ENCODE measurements around the gene NKX2-1.

The NKX2-1 gene

GRCh38 chr14:36509069-36509917, 10.7 kb downstream of the NKX2-1 start:
- H3K4me3 ChIP-seq (replicated peaks in 1 of 2; ENCODE audit: low read depth in 2 of 2, low read length in 2 of 2), result no peak overlapping the region
- TF ChIP-seq, protein P1, sequence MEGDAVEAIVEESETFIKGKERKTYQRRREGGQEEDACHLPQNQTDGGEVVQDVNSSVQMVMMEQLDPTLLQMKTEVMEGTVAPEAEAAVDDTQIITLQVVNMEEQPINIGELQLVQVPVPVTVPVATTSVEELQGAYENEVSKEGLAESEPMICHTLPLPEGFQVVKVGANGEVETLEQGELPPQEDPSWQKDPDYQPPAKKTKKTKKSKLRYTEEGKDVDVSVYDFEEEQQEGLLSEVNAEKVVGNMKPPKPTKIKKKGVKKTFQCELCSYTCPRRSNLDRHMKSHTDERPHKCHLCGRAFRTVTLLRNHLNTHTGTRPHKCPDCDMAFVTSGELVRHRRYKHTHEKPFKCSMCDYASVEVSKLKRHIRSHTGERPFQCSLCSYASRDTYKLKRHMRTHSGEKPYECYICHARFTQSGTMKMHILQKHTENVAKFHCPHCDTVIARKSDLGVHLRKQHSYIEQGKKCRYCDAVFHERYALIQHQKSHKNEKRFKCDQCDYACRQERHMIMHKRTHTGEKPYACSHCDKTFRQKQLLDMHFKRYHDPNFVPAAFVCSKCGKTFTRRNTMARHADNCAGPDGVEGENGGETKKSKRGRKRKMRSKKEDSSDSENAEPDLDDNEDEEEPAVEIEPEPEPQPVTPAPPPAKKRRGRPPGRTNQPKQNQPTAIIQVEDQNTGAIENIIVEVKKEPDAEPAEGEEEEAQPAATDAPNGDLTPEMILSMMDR (IDR thresholded peaks at IDR 0.05; ENCODE audit: low read depth, low read length), result no peak
- no peak for DNase-seq (ENCODE audit: low read depth in 2 of 2)

GRCh38 chr14:36508418-36509068, 11.5 kb downstream of the NKX2-1 start:
- no peak overlapping the region for H3K4me3 ChIP-seq (replicated peaks in 1 of 2; ENCODE audit: low read depth in 2 of 2, low read length in 2 of 2)
- TF ChIP-seq, protein P1 (IDR thresholded peaks at IDR 0.05; ENCODE audit: low read depth, low read length), result no peak
- no peak for DNase-seq (ENCODE audit: low read depth in 2 of 2)

DNA sequence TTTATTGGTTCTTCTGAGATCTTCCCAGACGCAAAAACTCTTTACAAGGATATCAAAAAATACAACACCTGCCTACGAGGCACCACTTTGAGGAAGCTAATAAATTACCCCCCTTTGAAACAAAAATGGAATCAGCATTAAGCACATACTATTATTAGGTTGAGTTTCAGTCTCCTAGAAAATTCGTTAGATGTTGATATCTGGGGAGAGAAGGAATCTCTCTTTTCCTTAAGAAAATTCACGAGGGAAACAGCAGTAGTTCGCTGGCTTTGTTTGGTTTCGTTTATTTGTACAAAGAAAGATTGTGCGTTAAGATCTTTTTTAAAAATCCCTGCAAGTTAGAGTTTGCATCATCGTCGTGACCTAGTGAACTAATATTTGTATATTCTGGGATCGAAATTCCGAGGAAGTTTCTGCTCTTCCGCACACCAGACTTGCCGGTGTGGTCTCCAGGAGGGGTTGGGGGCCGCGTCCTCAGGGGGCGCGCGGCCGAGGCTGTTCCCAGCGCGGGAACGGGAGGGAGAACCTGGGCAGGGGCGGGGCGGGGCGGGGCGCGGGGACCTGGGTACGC, 12.1 kb downstream of the NKX2-1 start:
- H3K4me3 ChIP-seq (replicated peaks in 1 of 2; ENCODE audit: low read depth in 2 of 2, low read length in 2 of 2), result no peak overlapping the region

DNA sequence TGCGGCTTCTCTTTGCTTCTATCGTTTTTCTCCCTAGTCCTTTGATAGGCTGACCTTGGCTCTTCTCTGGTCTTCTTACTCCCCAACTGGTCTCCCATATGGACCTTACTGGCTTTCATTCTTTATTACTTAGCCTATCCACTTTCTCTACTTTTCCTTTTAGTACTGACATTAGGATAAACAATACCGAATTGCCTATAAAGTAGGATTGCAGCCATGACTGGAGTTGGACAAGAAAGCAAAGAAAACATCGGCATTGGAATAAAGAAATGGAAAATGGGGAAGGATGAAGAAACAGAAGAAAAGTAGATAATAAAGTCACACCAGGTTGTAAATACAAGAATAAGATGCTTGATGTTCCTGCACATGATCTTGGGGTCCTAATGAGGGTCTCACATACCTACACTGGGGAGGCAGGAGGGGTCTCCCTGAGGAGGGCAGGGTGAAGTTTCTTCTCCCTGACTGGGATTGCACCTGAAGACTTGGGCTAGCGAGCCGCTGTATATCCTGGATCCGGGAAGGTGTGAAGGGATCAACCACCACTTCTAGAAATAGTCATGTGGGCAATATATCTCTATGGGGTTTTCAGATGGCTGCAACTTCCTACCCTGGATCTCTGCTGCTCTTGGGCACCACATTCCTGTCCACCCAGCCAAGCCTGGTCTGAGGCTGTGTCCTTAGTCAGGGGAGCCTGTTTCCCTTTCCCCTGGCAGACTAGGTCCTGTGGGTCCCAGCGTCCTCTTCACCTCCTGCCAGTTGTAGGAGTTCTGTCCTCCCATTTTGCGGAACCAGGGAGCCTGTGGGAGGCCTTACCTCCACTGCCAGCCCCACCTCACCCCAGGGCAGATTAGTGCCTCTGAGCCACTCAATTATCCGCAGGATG, 13.1 kb downstream of the NKX2-1 start:
- no peak for DNase-seq (ENCODE audit: low read depth in 2 of 2)
- TF ChIP-seq, protein P1 (IDR thresholded peaks at IDR 0.05; ENCODE audit: low read depth, low read length), result no peak
- no peak overlapping the region for H3K4me3 ChIP-seq (replicated peaks in 1 of 2; ENCODE audit: low read depth in 2 of 2, low read length in 2 of 2)

More for the DNA sequence above, 12.1 kb downstream of the NKX2-1 start:
- TF ChIP-seq, protein P1 (IDR thresholded peaks at IDR 0.05; ENCODE audit: low read depth, low read length), result no peak
- DNase-seq (ENCODE audit: low read depth in 2 of 2), result no peak

- TF ChIP-seq, protein P1 (IDR thresholded peaks at IDR 0.05; ENCODE audit: low read depth, low read length), result no peak
- no peak overlapping the region for H3K4me3 ChIP-seq (replicated peaks in 1 of 2; ENCODE audit: low read depth in 2 of 2, low read length in 2 of 2)
- DNase-seq (ENCODE audit: low read depth in 2 of 2), result no peak
These were observed 13.9 kb downstream of the NKX2-1 start for GRCh38 chr14:36505892-36506731.
